OCI-LY7 (cell line): ENCODE measurements around the gene FLNC.

Source experiments
- EZH2phosphoT487 ChIP-seq: fragments of 200-600 bp; sonication (generic); IDR thresholded peaks from 2 replicates; pipeline ENCODE4 v1.6.1; 2018; ENCODE audit warnings: low read depth, borderline replicate concordance, mild to moderate bottlenecking, mixed run types, antibody characterized with exemption, low read length, moderate library complexity, mixed read lengths
- TF ChIP-seq, protein P1 (sequence below): fragments of 200-600 bp; sonication (generic); conservative IDR thresholded peaks from 2 replicates; pipeline ENCODE4 v1.5.1; 2014; ENCODE audit warnings: mild to moderate bottlenecking, antibody characterized with exemption, low read length, moderate library complexity, mixed read lengths

DNA sequence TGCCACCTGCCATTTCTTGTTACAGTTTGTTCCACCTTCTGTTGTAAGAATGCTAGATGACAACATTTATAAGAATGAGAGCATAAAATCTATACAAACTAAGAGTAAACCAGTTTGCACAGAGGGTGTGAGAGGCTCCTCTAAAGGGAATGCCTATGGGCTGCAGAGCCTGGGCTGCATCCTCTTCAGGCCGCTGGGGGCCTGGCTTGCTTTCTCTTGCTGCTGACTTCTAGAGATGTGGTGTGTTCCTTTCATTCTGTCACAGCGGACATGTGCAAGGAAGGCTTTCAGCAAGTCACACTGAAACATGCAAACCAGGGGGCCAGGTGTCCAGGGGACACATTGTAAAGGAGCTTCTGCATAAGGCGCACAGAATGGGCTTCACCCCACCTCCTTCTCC is 25.4 kb downstream of the FLNC start:
- TF ChIP-seq, protein P1, sequence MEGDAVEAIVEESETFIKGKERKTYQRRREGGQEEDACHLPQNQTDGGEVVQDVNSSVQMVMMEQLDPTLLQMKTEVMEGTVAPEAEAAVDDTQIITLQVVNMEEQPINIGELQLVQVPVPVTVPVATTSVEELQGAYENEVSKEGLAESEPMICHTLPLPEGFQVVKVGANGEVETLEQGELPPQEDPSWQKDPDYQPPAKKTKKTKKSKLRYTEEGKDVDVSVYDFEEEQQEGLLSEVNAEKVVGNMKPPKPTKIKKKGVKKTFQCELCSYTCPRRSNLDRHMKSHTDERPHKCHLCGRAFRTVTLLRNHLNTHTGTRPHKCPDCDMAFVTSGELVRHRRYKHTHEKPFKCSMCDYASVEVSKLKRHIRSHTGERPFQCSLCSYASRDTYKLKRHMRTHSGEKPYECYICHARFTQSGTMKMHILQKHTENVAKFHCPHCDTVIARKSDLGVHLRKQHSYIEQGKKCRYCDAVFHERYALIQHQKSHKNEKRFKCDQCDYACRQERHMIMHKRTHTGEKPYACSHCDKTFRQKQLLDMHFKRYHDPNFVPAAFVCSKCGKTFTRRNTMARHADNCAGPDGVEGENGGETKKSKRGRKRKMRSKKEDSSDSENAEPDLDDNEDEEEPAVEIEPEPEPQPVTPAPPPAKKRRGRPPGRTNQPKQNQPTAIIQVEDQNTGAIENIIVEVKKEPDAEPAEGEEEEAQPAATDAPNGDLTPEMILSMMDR, result no peak
- TF ChIP-seq EZH2phosphoT487, result no peak
